IMR-90 (cell line): ENCODE results near the gene TMC8. TPM values are rescaled to one million over a fixed set of nuclear protein-coding genes. Genes with fewer than 3 reads are reported as not detected.
A peak's percentile ranks its signal among the peaks of the same experiment; 100 is the strongest.

Experiments
- ATAC-seq: fragments of 200-7000 bp; cut with Tn5 transposase; 2 replicates; pipeline ENCODE4 v1.9.1; 2020; ENCODE audit warnings: low read depth, mild to moderate bottlenecking, moderate library complexity
- BruUV-seq: library from RNA; stranded (reverse); fragments of 400-500 nt; replicated peaks from 2 replicates; lab custom pipeline; 2021; lab: Mats Ljungman, UMichigan
- CTCF ChIA-PET: fragments of 300-600 bp; formaldehyde crosslinking; extraction: SDS; loops from one replicate; lab custom pipeline; 2021; ENCODE audit warnings: antibody characterized with exemption; lab: Yijun Ruan, JAX
- POLR2A ChIA-PET: fragments of 300-600 bp; sonication (Branson Sonifier 250); formaldehyde crosslinking; loops from one replicate; lab custom pipeline; 2022; ENCODE audit warnings: antibody characterized with exemption; ENCODE audit not compliant: unreplicated experiment; lab: Charles Lee
- DNase-seq: peaks from one replicate; pipeline ENCODE4 v3.0.0; 2013
- H2AFZ ChIP-seq: replicated peaks from 2 replicates; pipeline ENCODE3; 2013; ENCODE audit warnings: low read length, mild to moderate bottlenecking; ENCODE audit not compliant: poor library complexity
- H2AK5ac ChIP-seq: 2 replicates; pipeline ENCODE4 v1.6.1; 2013; ENCODE audit warnings: low read depth, low read length, inconsistent platforms
- H2AK9ac ChIP-seq: replicated peaks from 2 replicates; pipeline ENCODE3; 2013; ENCODE audit warnings: mild to moderate bottlenecking, low read depth, low read length, moderate library complexity; ENCODE audit not compliant: poor library complexity
- H2BK120ac ChIP-seq: 2 replicates; pipeline ENCODE4 v1.6.1; 2013; ENCODE audit warnings: low read depth, low read length, inconsistent platforms
- H2BK15ac ChIP-seq: 3 replicates; pipeline ENCODE4 v1.6.1; 2013; ENCODE audit warnings: low read depth, low read length, inconsistent platforms
- H2BK20ac ChIP-seq: 2 replicates; pipeline ENCODE4 v1.6.1; 2013; ENCODE audit warnings: low read depth, mild to moderate bottlenecking, inconsistent platforms, low read length, moderate library complexity
- H2BK5ac ChIP-seq: 2 replicates; pipeline ENCODE4 v1.6.1; 2013; ENCODE audit warnings: mild to moderate bottlenecking, low read depth, low read length, inconsistent platforms; ENCODE audit not compliant: poor library complexity, severe bottlenecking
- H3K14ac ChIP-seq: replicated peaks from 2 replicates; pipeline ENCODE4 v1.6.1; 2013; ENCODE audit warnings: low read depth, low read length, inconsistent platforms
- H3K18ac ChIP-seq: 2 replicates; pipeline ENCODE4 v1.6.1; 2013; ENCODE audit warnings: low read depth, low read length, control low read depth
- H3K23ac ChIP-seq: 2 replicates; pipeline ENCODE4 v1.6.1; 2013; ENCODE audit warnings: low read depth, low read length, inconsistent platforms
- H3K27ac ChIP-seq: 2 replicates; pipeline ENCODE4 v1.5.1; 2013; ENCODE audit warnings: mild to moderate bottlenecking, control low read depth, low read length; ENCODE audit not compliant: insufficient read depth
- H3K27me3 ChIP-seq: 2 replicates; pipeline ENCODE4 v1.6.1; 2013; ENCODE audit warnings: low read length; ENCODE audit not compliant: control insufficient read depth, insufficient read depth
- H3K36me3 ChIP-seq: 2 replicates; pipeline ENCODE4 v1.6.1; 2013; ENCODE audit warnings: low read length, mixed read lengths; ENCODE audit not compliant: control insufficient read depth, insufficient read depth
- H3K4ac ChIP-seq: 2 replicates; pipeline ENCODE4 v1.6.1; 2013; ENCODE audit warnings: low read depth, low read length, inconsistent platforms
- H3K4me1 ChIP-seq: 2 replicates; pipeline ENCODE4 v1.6.1; 2013; ENCODE audit warnings: low read length, mixed read lengths; ENCODE audit not compliant: control insufficient read depth, insufficient read depth
- H3K4me2 ChIP-seq: 2 replicates; pipeline ENCODE4 v1.6.1; 2013; ENCODE audit warnings: low read depth, mild to moderate bottlenecking, control low read depth, low read length, moderate library complexity
- H3K4me3 ChIP-seq: 2 replicates; pipeline ENCODE4 v1.5.1; 2013; ENCODE audit warnings: low read depth, mild to moderate bottlenecking, control low read depth, low read length, moderate library complexity; ENCODE audit not compliant: insufficient read depth
- H3K56ac ChIP-seq: 2 replicates; pipeline ENCODE4 v1.6.1; 2013; ENCODE audit warnings: low read length, inconsistent platforms; ENCODE audit not compliant: insufficient read depth; ENCODE audit errors: extremely low read depth
- H3K79me1 ChIP-seq, 2 experiments: 2 replicates each; pipeline ENCODE4 v1.6.1; 2013; ENCODE audit warnings: low read length in 2 of 2, inconsistent platforms in 1 of 2, low read depth in 1 of 2
- H3K9ac ChIP-seq: 2 replicates; pipeline ENCODE4 v1.6.1; 2013; ENCODE audit warnings: low read depth, low read length, control low read depth
- H3K9me1 ChIP-seq: 2 replicates; pipeline ENCODE4 v1.6.1; 2013; ENCODE audit warnings: low read length, inconsistent platforms; ENCODE audit not compliant: insufficient read depth
- H3K9me3 ChIP-seq: 2 replicates; pipeline ENCODE4 v1.6.1; 2013; ENCODE audit warnings: low read length; ENCODE audit not compliant: control insufficient read depth, insufficient read depth
- H4K20me1 ChIP-seq: 2 replicates; pipeline ENCODE4 v1.6.1; 2013; ENCODE audit warnings: low read length, inconsistent platforms; ENCODE audit not compliant: insufficient read depth
- H4K5ac ChIP-seq: 2 replicates; pipeline ENCODE4 v1.6.1; 2013; ENCODE audit warnings: mild to moderate bottlenecking, low read depth, low read length, control low read depth
- H4K8ac ChIP-seq, 2 experiments: 2 replicates each; pipeline ENCODE4 v1.6.1; 2013; ENCODE audit warnings: low read depth in 2 of 2, low read length in 2 of 2, control low read depth in 1 of 2, inconsistent platforms in 1 of 2
- H4K91ac ChIP-seq: 2 replicates; pipeline ENCODE4 v1.6.1; 2013; ENCODE audit warnings: low read depth, low read length, inconsistent platforms; ENCODE audit not compliant: insufficient read depth
- BHLHE40 ChIP-seq: fragments of 150-350 bp; IDR thresholded peaks from 2 replicates; pipeline ENCODE4 v1.6.1; 2016; ENCODE audit warnings: mild to moderate bottlenecking, low read depth, low read length
- CEBPB ChIP-seq: IDR thresholded peaks from 2 replicates; pipeline ENCODE4 v1.6.1; 2012; ENCODE audit warnings: low read depth, low read length, improper control_type of control experiment
- CHD1 ChIP-seq: IDR thresholded peaks from 2 replicates; pipeline ENCODE4 v1.6.1; 2012; ENCODE audit warnings: low read depth, low read length, improper control_type of control experiment
- FOS ChIP-seq: fragments of 150-350 bp; IDR thresholded peaks from 2 replicates; pipeline ENCODE4 v1.6.1; 2016; ENCODE audit warnings: low read depth, low read length
- MAFK ChIP-seq: IDR thresholded peaks from 2 replicates; pipeline ENCODE4 v1.6.1; 2012; ENCODE audit warnings: low read depth, low read length, improper control_type of control experiment
- MAZ ChIP-seq: IDR thresholded peaks from 2 replicates; pipeline ENCODE4 v1.6.1; 2012; ENCODE audit warnings: low read depth, mild to moderate bottlenecking, low read length, improper control_type of control experiment, moderate library complexity, borderline replicate concordance
- MXI1 ChIP-seq: IDR thresholded peaks from 2 replicates; pipeline ENCODE4 v1.6.1; 2012; ENCODE audit warnings: low read depth, mild to moderate bottlenecking, low read length, moderate library complexity, borderline replicate concordance
- NFE2L2 ChIP-seq: fragments of 150-350 bp; IDR thresholded peaks from 2 replicates; pipeline ENCODE4 v1.6.1; 2016; ENCODE audit warnings: low read depth, mild to moderate bottlenecking, low read length
- POLR2A ChIP-seq: IDR thresholded peaks from 2 replicates; pipeline ENCODE4 v1.6.1; 2012; ENCODE audit warnings: mild to moderate bottlenecking, low read depth, low read length
- RAD21 ChIP-seq: IDR thresholded peaks from 2 replicates; pipeline ENCODE4 v1.6.1; 2012; ENCODE audit warnings: low read length, improper control_type of control experiment
- RCOR1 ChIP-seq: IDR thresholded peaks from 2 replicates; pipeline ENCODE4 v1.6.1; 2012; ENCODE audit warnings: mild to moderate bottlenecking, low read length, improper control_type of control experiment; ENCODE audit not compliant: insufficient replicate concordance
- RFX5 ChIP-seq: IDR thresholded peaks from 2 replicates; pipeline ENCODE4 v1.8.0; 2012; ENCODE audit warnings: low read depth, mild to moderate bottlenecking, low read length, moderate library complexity
- SMC3 ChIP-seq: fragments of 150-350 bp; IDR thresholded peaks from 2 replicates; pipeline ENCODE4 v1.6.1; 2016; ENCODE audit warnings: low read depth, mild to moderate bottlenecking, antibody characterized with exemption, low read length, moderate library complexity
- USF2 ChIP-seq: fragments of 150-350 bp; IDR thresholded peaks from 2 replicates; pipeline ENCODE4 v1.6.1; 2017; ENCODE audit warnings: mild to moderate bottlenecking, antibody characterized with exemption, low read length, low read depth
- WGBS, 2 experiments: methylation state at CpG; one replicate each; pipeline versions ENCODE4 v1.1.5 to v1.1.7; 2013; ENCODE audit warnings: missing lambda C conversion rate in 2 of 2; ENCODE audit not compliant: insufficient read length in 1 of 2; ENCODE audit errors: extremely low coverage in 2 of 2; 5-methylcytosine and 5-hydroxymethylcytosine counted together
- dilution Hi-C: fragments of 300-500 bp; cut with HindIII; formaldehyde crosslinking; loops from one replicate; pipeline ENCODE4 v1.14.3; 2018; ENCODE audit warnings: low sequenced_read_pairs; ENCODE audit not compliant: unreplicated experiment
- in situ Hi-C: fragments of 300-500 bp; cut with MboI; formaldehyde crosslinking; loops from 3 replicates; pipeline ENCODE4 v1.14.3; 2019; ENCODE audit warnings: low sequenced_read_pairs, inconsistent platforms, mixed read lengths
- intact Hi-C: fragments of 100-400 bp; cut with micrococcal nuclease; formaldehyde crosslinking; loops from 2 replicates; pipeline ENCODE4 v1.10.0; 2022
- polyA plus RNA-seq, 3 experiments: library from polyadenylated mRNA; depleted of rRNA; stranded (reverse); fragments of >200 nt; gene quantifications; 2 replicates each; pipeline ENCODE4 v1.2.3, GENCODE V29; 2012; ENCODE audit warnings: low replicate concordance in 1 of 3
- total RNA-seq: library from RNA; depleted of rRNA; stranded (reverse); fragments of >200 nt; gene quantifications from 2 replicates; pipeline ENCODE4 v1.2.3, GENCODE V29; 2012
- TF ChIP-seq, protein P1 (sequence below): conservative IDR thresholded peaks from 2 replicates; pipeline ENCODE4 v1.5.1; 2012; ENCODE audit warnings: mild to moderate bottlenecking, low read depth, low read length, improper control_type of control experiment
- TF ChIP-seq, protein P2 (sequence below): fragments of 150-350 bp; IDR thresholded peaks from 2 replicates; pipeline ENCODE4 v1.6.1; 2016; ENCODE audit warnings: low read depth, mild to moderate bottlenecking, low read length, moderate library complexity, borderline replicate concordance

Gene TMC8
- total and polyA plus RNA-seq, 2 of the 4 experiments (the other 2 are of a cell fraction): not detected

GRCh38 chr17:78103311-78103710, 27.3 kb upstream of the TMC8 start:
- H3K36me3 ChIP-seq: peaks cover 33% of the 10 kb centered on the region

More at GRCh38 chr17:78103311-78103710, 27.3 kb upstream of the TMC8 start:
- H4K8ac ChIP-seq: no peak overlapping the region
- no peak overlapping the region for H2AK9ac ChIP-seq
- dilution Hi-C loops (no loop called here), in situ Hi-C loops (no loop called here), intact Hi-C loops (no loop called here)
- H2AK5ac ChIP-seq: no peak overlapping the region
- H3K27me3 ChIP-seq: no peaks in the 10 kb centered on the region
- WGBS, 2 experiments: no CpG with 5 or more reads among the region's 4 CpGs
- no peak overlapping the region for H4K91ac ChIP-seq
- no peak overlapping the region for H3K4ac ChIP-seq
- H3K9me1 ChIP-seq: peaks cover 3% of the 10 kb centered on the region; the same call in 1 of the 2 replicates
- no peak for TF ChIP-seq RFX5
- TF ChIP-seq MAZ: no peak
- no peak for TF ChIP-seq FOS
- no peak for TF ChIP-seq BHLHE40
- no peak for TF ChIP-seq POLR2A
- TF ChIP-seq, protein P1, sequence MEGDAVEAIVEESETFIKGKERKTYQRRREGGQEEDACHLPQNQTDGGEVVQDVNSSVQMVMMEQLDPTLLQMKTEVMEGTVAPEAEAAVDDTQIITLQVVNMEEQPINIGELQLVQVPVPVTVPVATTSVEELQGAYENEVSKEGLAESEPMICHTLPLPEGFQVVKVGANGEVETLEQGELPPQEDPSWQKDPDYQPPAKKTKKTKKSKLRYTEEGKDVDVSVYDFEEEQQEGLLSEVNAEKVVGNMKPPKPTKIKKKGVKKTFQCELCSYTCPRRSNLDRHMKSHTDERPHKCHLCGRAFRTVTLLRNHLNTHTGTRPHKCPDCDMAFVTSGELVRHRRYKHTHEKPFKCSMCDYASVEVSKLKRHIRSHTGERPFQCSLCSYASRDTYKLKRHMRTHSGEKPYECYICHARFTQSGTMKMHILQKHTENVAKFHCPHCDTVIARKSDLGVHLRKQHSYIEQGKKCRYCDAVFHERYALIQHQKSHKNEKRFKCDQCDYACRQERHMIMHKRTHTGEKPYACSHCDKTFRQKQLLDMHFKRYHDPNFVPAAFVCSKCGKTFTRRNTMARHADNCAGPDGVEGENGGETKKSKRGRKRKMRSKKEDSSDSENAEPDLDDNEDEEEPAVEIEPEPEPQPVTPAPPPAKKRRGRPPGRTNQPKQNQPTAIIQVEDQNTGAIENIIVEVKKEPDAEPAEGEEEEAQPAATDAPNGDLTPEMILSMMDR: no peak
- no peak for TF ChIP-seq RCOR1
- TF ChIP-seq MAFK: no peak
- no peak for TF ChIP-seq SMC3
- no peak for TF ChIP-seq RAD21
- TF ChIP-seq CHD1: no peak
- TF ChIP-seq USF2: no peak
- no peak for TF ChIP-seq CEBPB
- no peak for TF ChIP-seq NFE2L2
- no peak for TF ChIP-seq MXI1
- TF ChIP-seq, protein P2, sequence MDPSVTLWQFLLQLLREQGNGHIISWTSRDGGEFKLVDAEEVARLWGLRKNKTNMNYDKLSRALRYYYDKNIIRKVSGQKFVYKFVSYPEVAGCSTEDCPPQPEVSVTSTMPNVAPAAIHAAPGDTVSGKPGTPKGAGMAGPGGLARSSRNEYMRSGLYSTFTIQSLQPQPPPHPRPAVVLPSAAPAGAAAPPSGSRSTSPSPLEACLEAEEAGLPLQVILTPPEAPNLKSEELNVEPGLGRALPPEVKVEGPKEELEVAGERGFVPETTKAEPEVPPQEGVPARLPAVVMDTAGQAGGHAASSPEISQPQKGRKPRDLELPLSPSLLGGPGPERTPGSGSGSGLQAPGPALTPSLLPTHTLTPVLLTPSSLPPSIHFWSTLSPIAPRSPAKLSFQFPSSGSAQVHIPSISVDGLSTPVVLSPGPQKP: no peak
- no peak overlapping the region for H3K18ac ChIP-seq
- no peak overlapping the region for H3K23ac ChIP-seq
- ChIA-PET POLR2A (no interaction called here), CTCF (no interaction called here)
- H3K4me3 ChIP-seq: no peak overlapping the region
- H3K9me3 ChIP-seq: no peaks in the 10 kb centered on the region
- no peak for ATAC-seq
- H2BK5ac ChIP-seq: no peak overlapping the region
- no peaks in the 10 kb centered on the region; the same call in 1 of the 2 replicates for H3K4me1 ChIP-seq
- H3K27ac ChIP-seq: no peak overlapping the region
- H2BK20ac ChIP-seq: no peak overlapping the region
- H2AFZ ChIP-seq: no peak overlapping the region
- H3K9ac ChIP-seq: no peak overlapping the region
- no peak overlapping the region for H3K56ac ChIP-seq
- no peaks in the 10 kb centered on the region for H4K20me1 ChIP-seq
- H3K14ac ChIP-seq: no peak overlapping the region
- H2BK15ac ChIP-seq: no peak overlapping the region
- H3K79me1 ChIP-seq: no peaks in the 10 kb centered on the region
- H2BK120ac ChIP-seq: no peak overlapping the region
- no peak overlapping the region for H4K5ac ChIP-seq
- DNase-seq: peak; percentile 7
- no TSS peak for BruUV-seq
- no peak overlapping the region for H3K4me2 ChIP-seq
